SU-DHL-6 (cell line): ENCODE measurements around the gene SMAP2.

ENCODE experiments used
- EZH2phosphoT487 ChIP-seq: fragments of 200-600 bp; sonication (generic), shearing (Covaris generic); conservative IDR thresholded peaks from 2 replicates; pipeline ENCODE4 v1.6.1; 2018; ENCODE audit warnings: mild to moderate bottlenecking, antibody characterized with exemption, low read length, moderate library complexity, mixed read lengths
- TF ChIP-seq, protein P1 (sequence below): fragments of 200-600 bp; sonication (generic); IDR thresholded peaks from one replicate; pipeline ENCODE4 v1.5.1; 2017; ENCODE audit warnings: antibody characterized with exemption, mild to moderate bottlenecking, low read length, moderate library complexity; ENCODE audit not compliant: insufficient read depth, poor library complexity, severe bottlenecking

DNA sequence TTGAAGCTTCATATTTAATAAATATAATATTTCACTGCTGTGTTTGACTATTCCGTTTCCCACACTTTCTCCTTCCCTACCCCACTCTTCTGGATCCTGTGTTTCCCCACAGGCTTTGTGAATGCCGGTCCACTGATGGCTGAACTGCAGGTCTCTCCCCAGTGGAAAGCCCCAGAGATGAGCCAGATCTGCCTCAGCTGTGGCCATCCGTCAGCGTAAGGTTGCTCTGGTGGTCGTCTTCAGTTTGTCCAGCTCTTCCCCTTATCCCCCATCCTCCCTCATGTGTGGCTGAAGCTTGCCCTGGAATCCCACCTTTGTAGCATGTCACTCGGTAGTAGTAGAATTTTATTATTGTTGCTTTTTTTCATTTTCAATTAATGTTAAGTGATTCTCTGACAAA is 11.4 kb downstream of the SMAP2 start:
- TF ChIP-seq, protein P1, sequence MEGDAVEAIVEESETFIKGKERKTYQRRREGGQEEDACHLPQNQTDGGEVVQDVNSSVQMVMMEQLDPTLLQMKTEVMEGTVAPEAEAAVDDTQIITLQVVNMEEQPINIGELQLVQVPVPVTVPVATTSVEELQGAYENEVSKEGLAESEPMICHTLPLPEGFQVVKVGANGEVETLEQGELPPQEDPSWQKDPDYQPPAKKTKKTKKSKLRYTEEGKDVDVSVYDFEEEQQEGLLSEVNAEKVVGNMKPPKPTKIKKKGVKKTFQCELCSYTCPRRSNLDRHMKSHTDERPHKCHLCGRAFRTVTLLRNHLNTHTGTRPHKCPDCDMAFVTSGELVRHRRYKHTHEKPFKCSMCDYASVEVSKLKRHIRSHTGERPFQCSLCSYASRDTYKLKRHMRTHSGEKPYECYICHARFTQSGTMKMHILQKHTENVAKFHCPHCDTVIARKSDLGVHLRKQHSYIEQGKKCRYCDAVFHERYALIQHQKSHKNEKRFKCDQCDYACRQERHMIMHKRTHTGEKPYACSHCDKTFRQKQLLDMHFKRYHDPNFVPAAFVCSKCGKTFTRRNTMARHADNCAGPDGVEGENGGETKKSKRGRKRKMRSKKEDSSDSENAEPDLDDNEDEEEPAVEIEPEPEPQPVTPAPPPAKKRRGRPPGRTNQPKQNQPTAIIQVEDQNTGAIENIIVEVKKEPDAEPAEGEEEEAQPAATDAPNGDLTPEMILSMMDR = no peak
- TF ChIP-seq EZH2phosphoT487 = no peak
